GM19324 (cell line): ENCODE measurements around the gene C3orf85.

ENCODE experiments used
- ATAC-seq: cut with Tn5 transposase; IDR thresholded peaks from one replicate; pipeline ENCODE4 v1.9.1; 2021; ENCODE audit warnings: mild to moderate bottlenecking, moderate library complexity; ENCODE audit not compliant: unreplicated experiment, low FRiP score

C3orf85 gene

GRCh38 chr3:109149078-109149477 is 12.6 kb downstream of the C3orf85 start:
- ATAC-seq: no peak

GRCh38 chr3:109152320-109152719 is 15.8 kb downstream of the C3orf85 start:
- ATAC-seq: no peak

GRCh38 chr3:109154979-109155378 is 18.5 kb downstream of the C3orf85 start:
- no peak for ATAC-seq

GRCh38 chr3:109155828-109156227 is 19.3 kb downstream of the C3orf85 start:
- ATAC-seq: no peak

- no peak for ATAC-seq
Observed at GRCh38 chr3:109161487-109162123, 25.1 kb downstream of the C3orf85 start.

- no peak for ATAC-seq
Observed at GRCh38 chr3:109165905-109166304, 29.4 kb downstream of the C3orf85 start.

- no peak for ATAC-seq
Observed at GRCh38 chr3:109171479-109171878, 35.0 kb downstream of the C3orf85 start.

GRCh38 chr3:109175411-109175810 is 38.9 kb downstream of the C3orf85 start:
- no peak for ATAC-seq

- no peak for ATAC-seq
Observed at GRCh38 chr3:109176726-109177125, 40.2 kb downstream of the C3orf85 start.

- ATAC-seq: no peak
Observed at GRCh38 chr3:109177908-109178307, 41.4 kb downstream of the C3orf85 start.

- ATAC-seq: no peak
Observed at GRCh38 chr3:109178708-109179107, 42.2 kb downstream of the C3orf85 start.

- no peak for ATAC-seq
Observed at GRCh38 chr3:109184726-109185125, 48.2 kb downstream of the C3orf85 start.

- no peak for ATAC-seq
Observed at GRCh38 chr3:109187390-109187789, 50.9 kb downstream of the C3orf85 start.

GRCh38 chr3:109188741-109189140 is 52.2 kb downstream of the C3orf85 start:
- ATAC-seq: no peak

- no peak for ATAC-seq
Observed at GRCh38 chr3:109191421-109191820, 54.9 kb downstream of the C3orf85 start.

GRCh38 chr3:109195815-109196214 is 59.3 kb downstream of the C3orf85 start:
- ATAC-seq: no peak
